ENCODE results near the gene ADGRL1. TPM values are rescaled to one million over a fixed set of nuclear protein-coding genes. Genes with fewer than 3 reads are reported as not detected.

Gene ADGRL1
- total RNA-seq, 1 donor from 2014 or later: 106 TPM

DNA sequence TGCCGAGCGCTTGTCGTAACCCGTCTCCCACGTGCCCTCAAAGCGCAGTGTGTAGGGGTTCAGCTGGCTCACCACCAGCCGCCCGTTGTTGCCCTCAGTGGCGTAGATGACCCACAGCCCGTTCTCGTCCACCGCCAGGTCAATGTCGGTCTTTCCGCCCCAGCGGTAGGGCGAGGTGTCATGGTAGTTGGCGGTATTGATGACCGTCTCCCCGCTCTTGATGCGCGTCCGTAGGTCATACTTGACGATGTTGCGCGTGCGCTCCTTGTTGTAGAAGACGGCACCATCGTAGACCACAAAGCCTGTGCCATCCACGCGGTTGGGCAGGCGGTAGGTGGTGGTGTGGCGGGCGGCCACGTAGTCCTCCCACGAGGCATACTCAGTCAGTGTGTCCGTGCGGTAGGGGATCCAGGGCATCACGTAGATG is 43.1 kb downstream of the ADGRL1 start:
- Mint-ChIP-seq H3K4me1 (peaks cover 17% of the 10 kb centered on the region), H3K27ac (no peak overlapping the region), H3K36me3 (peaks cover 4% of the 10 kb centered on the region), H3K9me3 (no peaks in the 10 kb centered on the region), H3K27me3 (ENCODE audit: low read depth) (no peaks in the 10 kb centered on the region), H3K4me3 (no peak overlapping the region)
- no peak for DNase-seq (ENCODE audit: low spot score in 2 of 2, unreplicated experiment in 2 of 2)
- TF ChIP-seq, protein P1, sequence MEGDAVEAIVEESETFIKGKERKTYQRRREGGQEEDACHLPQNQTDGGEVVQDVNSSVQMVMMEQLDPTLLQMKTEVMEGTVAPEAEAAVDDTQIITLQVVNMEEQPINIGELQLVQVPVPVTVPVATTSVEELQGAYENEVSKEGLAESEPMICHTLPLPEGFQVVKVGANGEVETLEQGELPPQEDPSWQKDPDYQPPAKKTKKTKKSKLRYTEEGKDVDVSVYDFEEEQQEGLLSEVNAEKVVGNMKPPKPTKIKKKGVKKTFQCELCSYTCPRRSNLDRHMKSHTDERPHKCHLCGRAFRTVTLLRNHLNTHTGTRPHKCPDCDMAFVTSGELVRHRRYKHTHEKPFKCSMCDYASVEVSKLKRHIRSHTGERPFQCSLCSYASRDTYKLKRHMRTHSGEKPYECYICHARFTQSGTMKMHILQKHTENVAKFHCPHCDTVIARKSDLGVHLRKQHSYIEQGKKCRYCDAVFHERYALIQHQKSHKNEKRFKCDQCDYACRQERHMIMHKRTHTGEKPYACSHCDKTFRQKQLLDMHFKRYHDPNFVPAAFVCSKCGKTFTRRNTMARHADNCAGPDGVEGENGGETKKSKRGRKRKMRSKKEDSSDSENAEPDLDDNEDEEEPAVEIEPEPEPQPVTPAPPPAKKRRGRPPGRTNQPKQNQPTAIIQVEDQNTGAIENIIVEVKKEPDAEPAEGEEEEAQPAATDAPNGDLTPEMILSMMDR (IDR thresholded peaks at IDR 0.05; ENCODE audit: unreplicated experiment): no peak

DNA sequence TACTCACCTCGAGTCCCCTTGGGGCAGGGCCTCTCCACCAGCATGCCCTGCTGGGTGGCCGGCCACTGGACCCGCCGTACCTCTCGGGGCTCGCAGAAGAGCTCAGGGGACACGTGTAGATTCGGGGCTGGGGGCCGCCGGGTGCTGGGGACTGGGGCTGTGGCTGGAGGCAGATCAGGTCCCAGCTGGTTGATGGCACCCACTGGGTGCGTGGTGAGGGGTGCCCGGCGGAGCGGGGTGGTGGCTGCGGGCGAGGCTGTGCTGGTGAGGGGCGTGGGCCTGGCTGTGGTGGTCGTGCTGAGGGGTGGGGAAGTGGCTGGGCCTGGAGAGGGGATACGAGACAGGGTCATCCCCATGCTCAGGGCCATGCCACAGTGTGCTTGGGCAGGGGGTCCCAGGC is 44.7 kb downstream of the ADGRL1 start:
- H3K4me1 Mint-ChIP-seq: peaks cover 5% of the 10 kb centered on the region
- peaks cover 8% of the 10 kb centered on the region for H3K36me3 Mint-ChIP-seq
- no peak for DNase-seq (ENCODE audit: low spot score in 2 of 2, unreplicated experiment in 2 of 2)
- H3K27ac Mint-ChIP-seq: no peak overlapping the region
- H3K27me3 Mint-ChIP-seq (ENCODE audit: low read depth): no peaks in the 10 kb centered on the region
- TF ChIP-seq, protein P1 (IDR thresholded peaks at IDR 0.05; ENCODE audit: unreplicated experiment): no peak
- no peaks in the 10 kb centered on the region for H3K9me3 Mint-ChIP-seq
- H3K4me3 Mint-ChIP-seq: no peak overlapping the region

DNA sequence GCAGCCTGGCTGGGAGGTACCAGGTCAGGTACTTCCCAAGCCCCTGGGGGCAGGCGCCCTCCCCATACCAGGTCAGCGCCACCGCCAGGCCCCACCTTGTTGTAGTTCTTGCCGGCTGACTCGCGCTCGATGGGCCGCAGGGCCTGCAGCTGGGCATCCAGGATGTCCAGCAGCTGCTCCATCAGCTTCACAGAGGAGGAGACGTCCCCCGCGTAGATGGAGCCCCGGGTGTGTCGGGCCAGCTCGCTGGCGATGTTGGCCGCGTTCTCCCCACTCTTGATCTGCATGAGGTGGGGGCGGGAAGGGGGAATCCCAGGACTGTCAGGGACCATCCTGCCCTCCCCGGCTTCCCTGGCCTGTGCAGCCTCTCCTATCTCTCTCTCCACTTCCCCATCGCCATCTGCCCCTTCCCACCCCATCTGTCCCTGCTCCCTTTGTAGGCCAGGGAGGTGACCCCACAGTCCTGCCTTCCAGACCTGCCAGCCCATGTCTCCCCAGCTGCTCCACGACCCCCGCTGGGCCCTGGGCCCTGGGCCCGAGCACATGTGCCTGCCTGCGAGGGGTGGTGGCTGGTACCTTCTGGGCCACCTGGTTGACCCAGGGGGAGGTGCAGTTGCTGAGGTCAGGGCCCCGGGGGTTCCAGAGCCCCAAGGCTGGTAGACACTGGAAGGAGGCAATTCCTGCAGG is 45.8 kb downstream of the ADGRL1 start:
- H3K27ac Mint-ChIP-seq: no peak overlapping the region
- H3K4me3 Mint-ChIP-seq: no peak overlapping the region
- no peak for DNase-seq (ENCODE audit: low spot score in 2 of 2, unreplicated experiment in 2 of 2)
- no peaks in the 10 kb centered on the region for H3K27me3 Mint-ChIP-seq (ENCODE audit: low read depth)
- TF ChIP-seq, protein P1 (IDR thresholded peaks at IDR 0.05; ENCODE audit: unreplicated experiment): no peak
- H3K36me3 Mint-ChIP-seq: peaks cover 12% of the 10 kb centered on the region
- no peaks in the 10 kb centered on the region for H3K9me3 Mint-ChIP-seq
- H3K4me1 Mint-ChIP-seq: no peaks in the 10 kb centered on the region

DNA sequence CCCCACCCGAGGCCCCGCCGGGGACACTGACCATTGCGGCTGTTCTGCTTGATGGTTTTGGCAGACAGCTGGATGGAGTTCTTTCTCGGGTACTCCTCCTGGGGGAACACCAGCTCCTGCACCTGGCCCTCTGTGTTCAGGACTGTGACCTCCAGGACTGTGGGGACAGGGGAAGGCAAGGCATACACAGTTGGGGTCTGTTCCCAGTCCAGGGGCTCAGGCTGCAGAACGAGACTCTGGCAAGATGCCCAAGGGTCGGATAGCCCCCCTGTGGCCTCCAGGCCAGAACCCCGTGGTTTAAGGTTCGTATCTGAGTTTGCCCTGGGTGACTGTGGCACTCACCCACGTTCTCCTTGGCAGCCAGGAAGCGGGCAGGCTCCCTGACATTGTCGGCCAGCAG is 46.9 kb downstream of the ADGRL1 start:
- no peak overlapping the region for H3K27ac Mint-ChIP-seq
- no peaks in the 10 kb centered on the region for H3K4me1 Mint-ChIP-seq
- TF ChIP-seq, protein P1 (IDR thresholded peaks at IDR 0.05; ENCODE audit: unreplicated experiment): no peak
- no peak for DNase-seq (ENCODE audit: low spot score in 2 of 2, unreplicated experiment in 2 of 2)
- H3K27me3 Mint-ChIP-seq (ENCODE audit: low read depth): no peaks in the 10 kb centered on the region
- peaks cover 17% of the 10 kb centered on the region for H3K36me3 Mint-ChIP-seq
- no peak overlapping the region for H3K4me3 Mint-ChIP-seq
- no peaks in the 10 kb centered on the region for H3K9me3 Mint-ChIP-seq

DNA sequence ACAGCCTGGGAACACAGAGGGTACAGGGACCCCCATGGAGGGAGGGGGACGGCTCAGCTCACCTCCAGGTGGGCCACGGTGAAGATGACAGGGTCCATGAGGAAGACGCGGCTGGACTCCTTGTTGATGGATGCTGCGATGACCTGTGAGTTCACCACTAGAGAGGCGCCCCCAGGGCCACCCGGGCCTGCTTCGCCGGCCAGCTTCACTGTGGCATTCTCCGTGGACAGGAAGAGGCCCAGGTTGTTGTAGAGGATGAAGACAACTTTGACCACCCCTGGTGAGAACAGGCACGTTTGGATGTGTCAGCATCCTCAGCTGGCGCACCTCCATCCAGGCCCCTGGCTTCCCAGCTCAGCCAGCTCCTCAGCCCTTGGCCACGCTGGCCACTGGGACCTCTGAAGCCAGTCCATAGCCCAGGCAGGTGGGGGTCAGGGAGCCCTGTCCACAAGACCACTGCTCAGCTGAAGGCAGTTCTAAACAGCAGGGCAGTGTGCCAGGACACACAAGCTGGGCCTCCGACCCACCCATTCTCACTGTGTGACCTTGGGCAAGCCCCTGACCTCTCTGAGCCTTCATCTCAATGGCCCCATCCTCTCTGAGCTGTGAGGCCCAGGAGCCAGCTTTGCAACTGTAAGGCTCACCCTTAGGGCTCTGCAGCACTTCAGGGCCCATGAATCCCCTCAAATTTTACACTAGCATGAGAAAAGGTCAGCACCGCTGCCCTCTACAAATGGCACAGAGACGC is 47.5 kb downstream of the ADGRL1 start:
- Mint-ChIP-seq H3K36me3 (peaks cover 18% of the 10 kb centered on the region), H3K4me1 (no peaks in the 10 kb centered on the region), H3K27ac (no peak overlapping the region), H3K27me3 (ENCODE audit: low read depth) (no peaks in the 10 kb centered on the region), H3K9me3 (no peaks in the 10 kb centered on the region), H3K4me3 (no peak overlapping the region)
- TF ChIP-seq, protein P1 (IDR thresholded peaks at IDR 0.05; ENCODE audit: unreplicated experiment): no peak
- no peak for DNase-seq (ENCODE audit: low spot score in 2 of 2, unreplicated experiment in 2 of 2)
